DOHH2 (cell line): Measurements from ENCODE around the gene COL5A1.

ENCODE experiments used
- H3F3A ChIP-seq: fragments of 200-600 bp; sonication (generic), shearing (Covaris generic); 2 replicates; pipeline ENCODE4 v1.6.0; 2016; ENCODE audit warnings: antibody characterized with exemption, mild to moderate bottlenecking; ENCODE audit not compliant: control insufficient read depth, insufficient read depth
- H3K27ac ChIP-seq: fragments of 200-600 bp; sonication (generic); 2 replicates; pipeline ENCODE4 v1.5.1; 2014; ENCODE audit warnings: low read depth, mild to moderate bottlenecking, low read length, moderate library complexity
- H3K27me3 ChIP-seq: fragments of 200-600 bp; sonication (generic); 2 replicates; pipeline ENCODE4 v1.6.1; 2014; ENCODE audit warnings: mild to moderate bottlenecking, low read length, mixed read lengths; ENCODE audit not compliant: control insufficient read depth
- H3K36me3 ChIP-seq: fragments of 200-600 bp; sonication (generic); 2 replicates; pipeline ENCODE4 v1.6.1; 2014; ENCODE audit warnings: mild to moderate bottlenecking, low read length, moderate library complexity, mixed read lengths; ENCODE audit not compliant: control insufficient read depth
- H3K4me1 ChIP-seq: fragments of 200-600 bp; sonication (generic); 2 replicates; pipeline ENCODE4 v1.6.1; 2014; ENCODE audit warnings: mild to moderate bottlenecking, low read length, mixed read lengths; ENCODE audit not compliant: control insufficient read depth
- H3K4me2 ChIP-seq: fragments of 200-600 bp; sonication (generic); 2 replicates; pipeline ENCODE4 v1.6.0; 2014; ENCODE audit warnings: mild to moderate bottlenecking, low read length, moderate library complexity
- H3K4me3 ChIP-seq: fragments of 200-600 bp; sonication (generic); 2 replicates; pipeline ENCODE4 v1.5.1; 2014; ENCODE audit warnings: mild to moderate bottlenecking, low read length, mixed read lengths
- H3K79me2 ChIP-seq: fragments of 200-600 bp; sonication (generic); 2 replicates; pipeline ENCODE4 v1.6.1; 2014; ENCODE audit warnings: mild to moderate bottlenecking, low read length, mixed read lengths; ENCODE audit not compliant: control insufficient read depth
- H3K9me2 ChIP-seq: fragments of 200-600 bp; sonication (generic); replicated peaks from 2 replicates; pipeline ENCODE4 v1.6.1; 2014; ENCODE audit warnings: mild to moderate bottlenecking, low read length, mixed read lengths; ENCODE audit not compliant: control insufficient read depth
- H3K9me3 ChIP-seq: fragments of 200-600 bp; sonication (generic); 2 replicates; pipeline ENCODE4 v1.6.1; 2014; ENCODE audit warnings: antibody characterized with exemption, low read length, mixed read lengths; ENCODE audit not compliant: control insufficient read depth, insufficient read depth
- H4K20me1 ChIP-seq: fragments of 200-600 bp; sonication (generic); 2 replicates; pipeline ENCODE4 v1.6.0; 2014; ENCODE audit warnings: low read depth, mild to moderate bottlenecking, antibody characterized with exemption, low read length, moderate library complexity; ENCODE audit not compliant: control insufficient read depth, insufficient read depth
- EZH2phosphoT487 ChIP-seq: fragments of 200-600 bp; sonication (generic); IDR thresholded peaks from 2 replicates; pipeline ENCODE4 v1.6.1; 2017; ENCODE audit warnings: borderline replicate concordance, mild to moderate bottlenecking, antibody characterized with exemption, low read length, moderate library complexity, mixed read lengths
- TF ChIP-seq, protein P1 (sequence below): fragments of 200-600 bp; sonication (generic); IDR thresholded peaks from one replicate; pipeline ENCODE4 v1.5.1; 2014; ENCODE audit warnings: antibody characterized with exemption, mild to moderate bottlenecking, low read depth, low read length; ENCODE audit not compliant: poor library complexity, severe bottlenecking

COL5A1 gene

DNA sequence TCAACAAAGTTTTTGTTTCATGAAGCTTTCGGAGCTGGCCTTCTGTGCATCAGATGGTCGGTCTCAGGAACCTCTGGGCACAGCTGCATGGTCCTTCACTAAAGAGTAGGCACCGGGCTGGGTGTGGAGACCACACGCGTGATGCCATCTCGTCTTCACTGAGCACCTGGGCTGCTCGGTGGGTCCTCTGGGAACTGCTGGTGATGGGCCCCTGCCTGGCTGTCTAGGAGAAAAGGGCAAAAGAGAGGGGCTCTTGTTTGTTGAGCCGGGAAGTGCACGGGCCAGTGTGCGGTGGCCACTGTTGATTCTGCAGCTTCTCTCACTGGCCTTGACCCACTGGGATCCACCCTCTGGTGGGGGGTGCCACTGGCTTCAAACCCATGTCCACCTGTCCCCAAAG lies 46.0 kb downstream of the COL5A1 start:
- no peaks in the 10 kb centered on the region for H3K79me2 ChIP-seq
- no peak overlapping the region for H3K27ac ChIP-seq
- no peaks in the 10 kb centered on the region for H3K36me3 ChIP-seq
- no peaks in the 10 kb centered on the region; the same call in 1 of the 2 replicates for H3K9me3 ChIP-seq
- H3K9me2 ChIP-seq = no peaks in the 10 kb centered on the region
- H4K20me1 ChIP-seq = no peaks in the 10 kb centered on the region
- TF ChIP-seq, protein P1, sequence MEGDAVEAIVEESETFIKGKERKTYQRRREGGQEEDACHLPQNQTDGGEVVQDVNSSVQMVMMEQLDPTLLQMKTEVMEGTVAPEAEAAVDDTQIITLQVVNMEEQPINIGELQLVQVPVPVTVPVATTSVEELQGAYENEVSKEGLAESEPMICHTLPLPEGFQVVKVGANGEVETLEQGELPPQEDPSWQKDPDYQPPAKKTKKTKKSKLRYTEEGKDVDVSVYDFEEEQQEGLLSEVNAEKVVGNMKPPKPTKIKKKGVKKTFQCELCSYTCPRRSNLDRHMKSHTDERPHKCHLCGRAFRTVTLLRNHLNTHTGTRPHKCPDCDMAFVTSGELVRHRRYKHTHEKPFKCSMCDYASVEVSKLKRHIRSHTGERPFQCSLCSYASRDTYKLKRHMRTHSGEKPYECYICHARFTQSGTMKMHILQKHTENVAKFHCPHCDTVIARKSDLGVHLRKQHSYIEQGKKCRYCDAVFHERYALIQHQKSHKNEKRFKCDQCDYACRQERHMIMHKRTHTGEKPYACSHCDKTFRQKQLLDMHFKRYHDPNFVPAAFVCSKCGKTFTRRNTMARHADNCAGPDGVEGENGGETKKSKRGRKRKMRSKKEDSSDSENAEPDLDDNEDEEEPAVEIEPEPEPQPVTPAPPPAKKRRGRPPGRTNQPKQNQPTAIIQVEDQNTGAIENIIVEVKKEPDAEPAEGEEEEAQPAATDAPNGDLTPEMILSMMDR = no peak
- TF ChIP-seq EZH2phosphoT487 = no peak
- H3K4me1 ChIP-seq = no peaks in the 10 kb centered on the region
- no peak overlapping the region for H3K4me2 ChIP-seq
- no peak overlapping the region for H3K4me3 ChIP-seq
- H3K27me3 ChIP-seq = no peaks in the 10 kb centered on the region
- H3F3A ChIP-seq = no peaks in the 10 kb centered on the region

GRCh38 chr9:134688231-134688630 lies 46.6 kb downstream of the COL5A1 start:
- no peaks in the 10 kb centered on the region for H3F3A ChIP-seq
- H3K36me3 ChIP-seq = no peaks in the 10 kb centered on the region
- no peak overlapping the region for H3K4me3 ChIP-seq
- H3K27ac ChIP-seq = no peak overlapping the region
- no peaks in the 10 kb centered on the region for H3K4me1 ChIP-seq
- H3K9me3 ChIP-seq = no peaks in the 10 kb centered on the region; the same call in 1 of the 2 replicates
- no peaks in the 10 kb centered on the region for H4K20me1 ChIP-seq
- no peak overlapping the region for H3K4me2 ChIP-seq
- H3K9me2 ChIP-seq = no peaks in the 10 kb centered on the region
- no peak for TF ChIP-seq EZH2phosphoT487
- TF ChIP-seq, protein P1 = no peak
- H3K27me3 ChIP-seq = no peaks in the 10 kb centered on the region
- no peaks in the 10 kb centered on the region for H3K79me2 ChIP-seq

DNA sequence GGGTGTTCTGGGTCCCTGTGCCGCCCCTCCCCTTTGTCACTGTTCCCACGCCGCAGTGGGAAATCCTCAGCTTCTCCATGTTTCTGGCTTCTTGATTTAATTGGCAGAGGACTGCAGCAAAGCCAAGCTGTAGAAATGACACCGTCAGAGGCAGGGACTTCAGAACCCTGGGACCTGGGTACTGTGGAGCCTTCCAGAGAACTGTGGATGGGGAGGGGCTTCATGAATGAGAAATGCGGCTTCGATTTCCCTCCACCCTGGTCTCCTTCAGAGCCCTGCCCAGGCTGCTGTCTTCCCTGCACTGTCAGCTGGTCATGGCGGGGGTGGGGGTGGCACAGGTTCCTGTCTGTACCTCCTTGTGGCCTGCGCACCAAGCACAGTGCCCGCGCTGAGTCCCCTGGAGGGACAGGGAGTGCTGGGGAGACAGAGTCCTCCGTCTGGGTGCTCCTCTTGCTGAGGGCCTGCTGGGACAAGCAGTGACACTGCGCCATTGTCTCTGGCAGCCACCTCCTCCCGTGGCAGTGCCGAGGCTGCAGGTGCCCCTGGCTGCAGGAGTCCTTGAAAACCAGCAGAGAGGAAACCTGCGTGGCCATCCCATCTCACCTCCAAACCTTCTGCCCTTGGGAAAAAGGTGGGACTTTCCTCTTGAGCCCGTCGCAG lies 47.2 kb downstream of the COL5A1 start:
- no peak for TF ChIP-seq EZH2phosphoT487
- TF ChIP-seq, protein P1 = no peak
- Histone ChIP-seq H3K9me3 (no peaks in the 10 kb centered on the region; the same call in 1 of the 2 replicates), H3F3A (no peaks in the 10 kb centered on the region), H3K4me1 (no peaks in the 10 kb centered on the region), H3K27ac (no peak overlapping the region), H3K36me3 (no peaks in the 10 kb centered on the region), H3K27me3 (no peaks in the 10 kb centered on the region), H3K4me2 (no peak overlapping the region), H3K4me3 (no peak overlapping the region), H3K9me2 (no peaks in the 10 kb centered on the region), H4K20me1 (no peaks in the 10 kb centered on the region), H3K79me2 (no peaks in the 10 kb centered on the region)
